ENCODE results near the gene MYO18B. TPM values are rescaled to one million over a fixed set of nuclear protein-coding genes. Genes with fewer than 3 reads are reported as not detected.

The MYO18B gene
- total and polyA plus RNA-seq, 2 donors (not counting 1 experiment from before 2014, with no cell fraction given), result 0.15 TPM; not detected in 1

- H3K4me3 ChIP-seq (ENCODE audit: control extremely low read depth in 1 of 5, extremely low read depth in 1 of 5, insufficient read depth in 1 of 5, low read depth in 2 of 5, low read length in 4 of 5), result no peak overlapping the region
- no peak for DNase-seq
- no peaks in the 10 kb centered on the region for H3K79me2 ChIP-seq (ENCODE audit: control insufficient read depth, insufficient read depth, low read length)
- Mint-ChIP-seq H3K4me3 (no peak overlapping the region), H3K27ac (no peak overlapping the region), H3K27me3 (peaks cover 20% of the 10 kb centered on the region), H3K4me1 (peaks cover 14% of the 10 kb centered on the region), H3K9me3 (ENCODE audit: insufficient read depth) (no peaks in the 10 kb centered on the region)
- CTCF ChIA-PET, result no interaction called here
- TF ChIP-seq CTCF (IDR thresholded peaks at IDR 0.05) (no peak), EZH2 (IDR thresholded peaks at IDR 0.05; ENCODE audit: borderline replicate concordance, insufficient read depth, low read depth, low read length, poor library complexity, severe bottlenecking) (no peak)
- H3K4me1 ChIP-seq (ENCODE audit: control insufficient read depth in 2 of 2, insufficient read depth in 2 of 2, low read length in 2 of 2), result peaks cover 4 to 11% of the 10 kb centered on the region in 2 donors
- H2AFZ ChIP-seq (ENCODE audit: insufficient read depth, low read depth, low read length, poor library complexity, severe bottlenecking), result no peak overlapping the region
- H3K9ac ChIP-seq (ENCODE audit: low read length), result no peak overlapping the region
- H3K9me3 ChIP-seq (ENCODE audit: control extremely low read depth in 1 of 3, control insufficient read depth in 2 of 3, insufficient read depth in 1 of 3, low read length in 2 of 3), result no peaks in the 10 kb centered on the region
- intact Hi-C loops (cut with micrococcal nuclease), result no loop called here
- ATAC-seq (ENCODE audit: low read depth), result no peak
- no peak overlapping the region for H3K4me2 ChIP-seq (replicated peaks; ENCODE audit: low read depth, low read length, poor library complexity, severe bottlenecking)
- 82% methylated on average over 10 of the region's 12 CpGs for WGBS (ENCODE audit: insufficient coverage)
- H3K27me3 ChIP-seq (replicated peaks in 1 of 4; ENCODE audit: control extremely low read depth in 1 of 4, control insufficient read depth in 3 of 4, insufficient read depth in 4 of 4, low read length in 3 of 4), result no peaks in the 10 kb centered on the region
- POLR2A ChIA-PET, result no interaction called here
- no peaks in the 10 kb centered on the region for H3K36me3 ChIP-seq (replicated peaks in 1 of 2; ENCODE audit: control extremely low read depth in 1 of 2, control insufficient read depth in 1 of 2, extremely low read depth in 1 of 2, insufficient read depth in 2 of 2, low read length in 1 of 2)
- H4K20me1 ChIP-seq (ENCODE audit: control insufficient read depth, insufficient read depth, low read length, poor library complexity, severe bottlenecking), result no peaks in the 10 kb centered on the region
- H3K27ac ChIP-seq (ENCODE audit: low read length in 2 of 2), result no peak overlapping the region
Measured at GRCh38 chr22:25992331-25992730, 250.3 kb downstream of the MYO18B start.

- ATAC-seq (ENCODE audit: low read depth) (no peak), DNase-seq (no peak)
- no peaks in the 10 kb centered on the region for H3K36me3 ChIP-seq (replicated peaks in 1 of 2; ENCODE audit: control extremely low read depth in 1 of 2, control insufficient read depth in 1 of 2, extremely low read depth in 1 of 2, insufficient read depth in 2 of 2, low read length in 1 of 2)
- H3K9me3 Mint-ChIP-seq (ENCODE audit: insufficient read depth), result no peaks in the 10 kb centered on the region
- no peaks in the 10 kb centered on the region for H4K20me1 ChIP-seq (ENCODE audit: control insufficient read depth, insufficient read depth, low read length, poor library complexity, severe bottlenecking)
- no peak overlapping the region for H3K4me3 ChIP-seq (ENCODE audit: control extremely low read depth in 1 of 5, extremely low read depth in 1 of 5, insufficient read depth in 1 of 5, low read depth in 2 of 5, low read length in 4 of 5)
- peaks cover 13% of the 10 kb centered on the region for H3K27me3 Mint-ChIP-seq
- intact Hi-C loops (cut with micrococcal nuclease), result no loop called here
- peaks cover 6% of the 10 kb centered on the region for H3K4me1 Mint-ChIP-seq
- POLR2A ChIA-PET, result no interaction called here
- WGBS (ENCODE audit: insufficient coverage), result 64% methylated on average over 4 of the region's 7 CpGs
- no peak overlapping the region for H3K9ac ChIP-seq (ENCODE audit: low read length)
- no peaks in the 10 kb centered on the region for H3K79me2 ChIP-seq (ENCODE audit: control insufficient read depth, insufficient read depth, low read length)
- peaks cover 0 to 4% of the 10 kb centered on the region in 2 donors for H3K4me1 ChIP-seq (ENCODE audit: control insufficient read depth in 2 of 2, insufficient read depth in 2 of 2, low read length in 2 of 2)
- H3K27ac Mint-ChIP-seq, result no peak overlapping the region
- TF ChIP-seq EZH2 (IDR thresholded peaks at IDR 0.05; ENCODE audit: borderline replicate concordance, insufficient read depth, low read depth, low read length, poor library complexity, severe bottlenecking) (no peak), CTCF (IDR thresholded peaks at IDR 0.05) (no peak)
- H3K4me3 Mint-ChIP-seq, result no peak overlapping the region
- H3K4me2 ChIP-seq (replicated peaks; ENCODE audit: low read depth, low read length, poor library complexity, severe bottlenecking), result no peak overlapping the region
- no peak overlapping the region for H2AFZ ChIP-seq (ENCODE audit: insufficient read depth, low read depth, low read length, poor library complexity, severe bottlenecking)
- H3K27me3 ChIP-seq (replicated peaks in 1 of 4; ENCODE audit: control extremely low read depth in 1 of 4, control insufficient read depth in 3 of 4, insufficient read depth in 4 of 4, low read length in 3 of 4), result peaks cover 0 to 2% (median 0%) of the 10 kb centered on the region in 4 experiments
- H3K9me3 ChIP-seq (ENCODE audit: control extremely low read depth in 1 of 3, control insufficient read depth in 2 of 3, insufficient read depth in 1 of 3, low read length in 2 of 3), result no peaks in the 10 kb centered on the region
- CTCF ChIA-PET, result no interaction called here
- no peak overlapping the region for H3K27ac ChIP-seq (ENCODE audit: low read length in 2 of 2)
Measured at GRCh38 chr22:25996669-25997068, 254.7 kb downstream of the MYO18B start.
